ENCODE results near the gene MMAB.

Gene MMAB

GRCh38 chr12:109538191-109538863, 35.0 kb downstream of the MMAB start:
- no peak for TF ChIP-seq CTCF (IDR thresholded peaks at IDR 0.05; ENCODE audit: low read depth, low read length, missing control alignments)
- DNase-seq (ENCODE audit: low read depth), result no peak
- H3K4me3 ChIP-seq (ENCODE audit: low read depth, low read length), result no peak overlapping the region

- no peak for TF ChIP-seq CTCF (IDR thresholded peaks at IDR 0.05; ENCODE audit: low read depth, low read length, missing control alignments)
- no peak for DNase-seq (ENCODE audit: low read depth)
- no peak overlapping the region for H3K4me3 ChIP-seq (ENCODE audit: low read depth, low read length)
These were observed 36.2 kb downstream of the MMAB start for GRCh38 chr12:109537136-109537535.

GRCh38 chr12:109535863-109536250, 37.4 kb downstream of the MMAB start:
- H3K4me3 ChIP-seq (ENCODE audit: low read depth, low read length), result no peak overlapping the region
- no peak for TF ChIP-seq CTCF (IDR thresholded peaks at IDR 0.05; ENCODE audit: low read depth, low read length, missing control alignments)
- no peak for DNase-seq (ENCODE audit: low read depth)

- TF ChIP-seq CTCF (IDR thresholded peaks at IDR 0.05; ENCODE audit: low read depth, low read length, missing control alignments), result no peak
- no peak overlapping the region for H3K4me3 ChIP-seq (ENCODE audit: low read depth, low read length)
- DNase-seq (ENCODE audit: low read depth), result no peak
These were observed 38.0 kb downstream of the MMAB start for GRCh38 chr12:109535231-109535862.

GRCh38 chr12:109534456-109534855, 38.8 kb downstream of the MMAB start:
- TF ChIP-seq CTCF (IDR thresholded peaks at IDR 0.05; ENCODE audit: low read depth, low read length, missing control alignments), result no peak
- no peak overlapping the region for H3K4me3 ChIP-seq (ENCODE audit: low read depth, low read length)
- DNase-seq (ENCODE audit: low read depth), result no peak

- TF ChIP-seq CTCF (IDR thresholded peaks at IDR 0.05; ENCODE audit: low read depth, low read length, missing control alignments), result no peak
- no peak for DNase-seq (ENCODE audit: low read depth)
- no peak overlapping the region for H3K4me3 ChIP-seq (ENCODE audit: low read depth, low read length)
These were observed 39.9 kb downstream of the MMAB start for GRCh38 chr12:109533487-109533740.
